LNCAP (cell line): ENCODE data around the gene CD2.
A peak's percentile ranks its signal among the peaks of the same experiment; 100 is the strongest.

Experiments
- CTCF ChIP-seq: fragments of 450-650 bp; IDR thresholded peaks from 2 replicates; pipeline ENCODE4 v1.5.1; 2017; ENCODE audit warnings: mild to moderate bottlenecking

Gene CD2

GRCh38 chr1:116722016-116722838, 32.0 kb upstream of the CD2 start:
- no peak for TF ChIP-seq CTCF

- TF ChIP-seq CTCF = peak; percentile 92
These were observed 29.4 kb upstream of the CD2 start for GRCh38 chr1:116724765-116725375.

GRCh38 chr1:116725798-116726197, 28.4 kb upstream of the CD2 start:
- no peak for TF ChIP-seq CTCF

- TF ChIP-seq CTCF = no peak
These were observed 27.1 kb upstream of the CD2 start for GRCh38 chr1:116726872-116727820.

- TF ChIP-seq CTCF = no peak
These were observed 22.8 kb upstream of the CD2 start for GRCh38 chr1:116731439-116731838.

- no peak for TF ChIP-seq CTCF
These were observed 21.5 kb upstream of the CD2 start for GRCh38 chr1:116732726-116733125.

GRCh38 chr1:116733476-116734365, 20.5 kb upstream of the CD2 start:
- TF ChIP-seq CTCF = no peak
